Ovary (tissue), 10 donors: ENCODE data around the gene RELA. TPM values are rescaled to one million over a fixed set of nuclear protein-coding genes. Genes with fewer than 3 reads are reported as not detected.

Experiments
- DNase-seq, 5 donors: peaks; one replicate each; pipeline ENCODE4 v3.0.0-alpha.2; 2019 to 2020
- H3K27ac ChIP-seq, 2 donors: fragments of 200-600 bp; one replicate each; pipeline versions ENCODE4 v1.5.1 to v1.8.0; 2019 to 2022
- H3K27me3 ChIP-seq: fragments of 200-600 bp; one replicate; pipeline ENCODE4 v1.8.0; 2022
- H3K36me3 ChIP-seq: fragments of 200-600 bp; sonication (generic); one replicate; pipeline ENCODE4 v1.5.1; 2019
- H3K4me1 ChIP-seq: one replicate; pipeline ENCODE4 v1.8.1; 2013; ENCODE audit warnings: mild to moderate bottlenecking, moderate library complexity; ENCODE audit not compliant: insufficient read depth
- H3K4me3 ChIP-seq: fragments of 200-600 bp; sonication (generic); one replicate; pipeline ENCODE4 v1.5.1; 2017
- H3K9me3 ChIP-seq, 2 donors: fragments of 200-600 bp in 1 of 2; sonication (generic) in 1 of 2; one replicate each; pipeline versions ENCODE4 v1.5.1 to v1.8.1; 2013 to 2019; ENCODE audit warnings: mild to moderate bottlenecking in 1 of 2, moderate library complexity in 1 of 2
- EP300 ChIP-seq: sonication (generic); formaldehyde crosslinking; IDR thresholded peaks from one replicate; pipeline ENCODE4 v1.6.1; 2017; ENCODE audit warnings: antibody characterized with exemption
- POLR2A ChIP-seq: fragments of 450-650 bp; IDR thresholded peaks from one replicate; pipeline ENCODE4 v1.6.1; 2017; ENCODE audit warnings: antibody characterized with exemption, mild to moderate bottlenecking, moderate library complexity
- WGBS, 3 donors: extraction: QIAGEN DNeasy Blood & Tissue Kit in 1 of 3; methylation state at CpG; one replicate each; pipeline versions ENCODE4 v1.1.5 to v1.1.7; 2013 to 2017; 5-methylcytosine and 5-hydroxymethylcytosine counted together
- intact Hi-C, 4 donors: fragments of 100-400 bp; cut with DNase I; formaldehyde crosslinking; loops; one replicate each; pipeline versions ENCODE4 v1.11.0 to v1.15.1; 2022 to 2023
- long read RNA-seq, 3 donors: library from polyadenylated mRNA in 2 of 3; unstranded in 2 of 3; transcript quantifications; one replicate each; pipeline ENCODE4 v2.0.0 and lab custom pipeline, GENCODE V29; 2021 to 2026
- polyA plus RNA-seq, 2 donors: library from polyadenylated mRNA; stranded (reverse); fragments of 200-250 nt in 1 of 2; fragments of 350-450 nt in 1 of 2; fragmentation: Illumina TruSeq in 1 of 2; extraction: RNeasy Lipid Tissue Mini Kit (QIAGEN cat#74804) in 1 of 2; gene quantifications; one replicate each; pipeline ENCODE4 v1.2.3, GENCODE V29; 2013 to 2014
- total RNA-seq, 7 donors: library from RNA; depleted of rRNA in 2 of 7; stranded (reverse); fragments of >200 nt in 2 of 7; fragmentation: NEBNext Ultra II Directional in 3 of 7; extraction: Animal tissue kit (Norgen Biotek cat#: 25700) in 3 of 7; gene quantifications; one replicate each; pipeline versions ENCODE4 v1.1.0 to v1.2.4, GENCODE V29; 2016 to 2023
- TF ChIP-seq, protein P1 (sequence below), 3 donors: fragments of 450-650 bp in 2 of 3; fragments of 200-600 bp in 1 of 3; IDR thresholded peaks; one replicate each; pipeline versions ENCODE4 v1.5.1 to v1.8.0; 2016 to 2022; ENCODE audit warnings: antibody characterized with exemption in 3 of 3, mild to moderate bottlenecking in 1 of 3
- donor health status: DM: no; HTN: no; CAD: no; lungs with moderate emphysema.
- donor health status: DM: no; HTN: no; CAD: no.
- donor health status: Bipolar disorder and iron deficiency.
- donor health status: DM: yes; HTN: yes; CAD: no.
- donor health status: DM: no; HTN: no; CAD: no.
- donor health status: DM: yes; HTN: yes; CAD: no.

Gene RELA
- total RNA-seq (100 to 1,000 TPM in 1 of 7 donors, 10 to 100 TPM in 6; 50.8 to 102 (median 91.6) TPM), polyA plus RNA-seq (10 to 100 TPM; 52.0 to 55.0 TPM)
- long read RNA-seq, donor 1, transcript RELA-202 (11 exons, 2,700 nt) = major isoform, 23 of 80 reads
- long read RNA-seq, donor 1, partial matches to known transcripts = 41 of 80 reads
- long read RNA-seq, donor 1, other reads (novel, unspliced or antisense) = 16 of 80 reads
- long read RNA-seq, donor 2, transcript RELA-202 (11 exons, 2,700 nt) = major isoform, 5 of 7 reads
- long read RNA-seq, donor 2, partial matches to known transcripts = 0 of 7 reads
- long read RNA-seq, donor 2, other reads (novel, unspliced or antisense) = 0 of 7 reads
- long read RNA-seq, donor 3, transcript RELA-202 (11 exons, 2,700 nt) = major isoform, 50 of 100 reads
- long read RNA-seq, donor 3, partial matches to known transcripts = 46 of 100 reads
- long read RNA-seq, donor 3, other reads (novel, unspliced or antisense) = 4 of 100 reads

DNA sequence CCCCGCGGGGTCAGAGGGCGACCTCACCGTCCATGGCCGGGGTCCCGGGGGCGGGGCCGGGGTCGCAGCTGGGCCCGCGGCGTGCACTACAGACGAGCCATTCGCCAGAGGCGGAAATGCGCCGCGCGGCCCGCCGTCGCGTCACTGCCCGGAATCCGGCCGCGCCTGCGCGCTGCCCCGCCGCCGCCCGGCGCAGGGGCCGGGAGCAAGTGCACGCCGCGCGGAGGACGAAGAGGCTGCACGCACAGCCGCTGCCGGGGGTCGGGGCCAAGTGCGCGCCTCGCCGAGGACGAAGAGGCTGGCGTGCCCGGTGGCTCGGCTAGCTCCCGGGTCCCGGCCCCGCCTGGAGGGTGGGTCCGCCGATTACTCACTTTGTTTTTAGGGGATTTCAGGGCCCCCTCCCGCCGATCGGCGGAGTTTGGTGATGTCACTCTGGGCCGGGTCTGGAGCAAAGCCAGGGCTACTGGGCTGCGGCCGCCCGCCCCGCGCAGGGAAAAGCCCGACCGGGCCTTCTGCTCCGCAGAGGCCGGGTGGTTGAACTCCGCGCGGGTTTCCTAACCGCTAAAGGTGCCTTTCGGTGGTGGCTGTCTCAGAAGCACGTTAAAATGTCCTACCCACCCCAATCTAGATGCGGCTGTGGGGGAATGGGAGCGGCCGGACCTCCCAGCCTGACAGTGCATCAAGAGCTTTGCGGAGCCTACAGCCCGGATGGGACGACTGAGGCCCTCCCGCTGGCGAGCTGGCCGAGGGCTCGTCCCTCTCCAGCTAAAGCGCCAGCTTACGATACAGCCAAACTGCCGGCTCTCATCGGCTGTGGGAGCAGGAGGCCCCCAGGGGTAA, at the start of gene RELA:
Gene RELA (minus strand): TSS at position 118 of the 840 bp plus-strand sequence. CDS start 84 bp downstream, at position 34.
- H3K27me3 ChIP-seq = no peaks in the 10 kb centered on the region
- no peak for TF ChIP-seq EP300
- TF ChIP-seq, protein P1, sequence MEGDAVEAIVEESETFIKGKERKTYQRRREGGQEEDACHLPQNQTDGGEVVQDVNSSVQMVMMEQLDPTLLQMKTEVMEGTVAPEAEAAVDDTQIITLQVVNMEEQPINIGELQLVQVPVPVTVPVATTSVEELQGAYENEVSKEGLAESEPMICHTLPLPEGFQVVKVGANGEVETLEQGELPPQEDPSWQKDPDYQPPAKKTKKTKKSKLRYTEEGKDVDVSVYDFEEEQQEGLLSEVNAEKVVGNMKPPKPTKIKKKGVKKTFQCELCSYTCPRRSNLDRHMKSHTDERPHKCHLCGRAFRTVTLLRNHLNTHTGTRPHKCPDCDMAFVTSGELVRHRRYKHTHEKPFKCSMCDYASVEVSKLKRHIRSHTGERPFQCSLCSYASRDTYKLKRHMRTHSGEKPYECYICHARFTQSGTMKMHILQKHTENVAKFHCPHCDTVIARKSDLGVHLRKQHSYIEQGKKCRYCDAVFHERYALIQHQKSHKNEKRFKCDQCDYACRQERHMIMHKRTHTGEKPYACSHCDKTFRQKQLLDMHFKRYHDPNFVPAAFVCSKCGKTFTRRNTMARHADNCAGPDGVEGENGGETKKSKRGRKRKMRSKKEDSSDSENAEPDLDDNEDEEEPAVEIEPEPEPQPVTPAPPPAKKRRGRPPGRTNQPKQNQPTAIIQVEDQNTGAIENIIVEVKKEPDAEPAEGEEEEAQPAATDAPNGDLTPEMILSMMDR (IDR thresholded peaks at IDR 0.05) = peak in 2 of 3 donors; percentile 47 to 52
- peak; percentile 90 for TF ChIP-seq POLR2A
- DNase-seq = peak; percentile 97 to 98 (median 97)
- intact Hi-C loops = no loop called here
- H3K27ac ChIP-seq = peak within 1 kb of the TSS; percentile 91 to 97
- WGBS, 3 donors = 0 to 1% (median 0%) methylated on average over 42 to 91 of the region's 91 CpGs
- peak within 1 kb of the TSS; percentile 76 for H3K4me3 ChIP-seq
- no peaks in the 10 kb centered on the region for H3K9me3 ChIP-seq
- peaks cover 14% of the 10 kb centered on the region for H3K4me1 ChIP-seq
- H3K36me3 ChIP-seq = no peaks in the 10 kb centered on the region

DNA sequence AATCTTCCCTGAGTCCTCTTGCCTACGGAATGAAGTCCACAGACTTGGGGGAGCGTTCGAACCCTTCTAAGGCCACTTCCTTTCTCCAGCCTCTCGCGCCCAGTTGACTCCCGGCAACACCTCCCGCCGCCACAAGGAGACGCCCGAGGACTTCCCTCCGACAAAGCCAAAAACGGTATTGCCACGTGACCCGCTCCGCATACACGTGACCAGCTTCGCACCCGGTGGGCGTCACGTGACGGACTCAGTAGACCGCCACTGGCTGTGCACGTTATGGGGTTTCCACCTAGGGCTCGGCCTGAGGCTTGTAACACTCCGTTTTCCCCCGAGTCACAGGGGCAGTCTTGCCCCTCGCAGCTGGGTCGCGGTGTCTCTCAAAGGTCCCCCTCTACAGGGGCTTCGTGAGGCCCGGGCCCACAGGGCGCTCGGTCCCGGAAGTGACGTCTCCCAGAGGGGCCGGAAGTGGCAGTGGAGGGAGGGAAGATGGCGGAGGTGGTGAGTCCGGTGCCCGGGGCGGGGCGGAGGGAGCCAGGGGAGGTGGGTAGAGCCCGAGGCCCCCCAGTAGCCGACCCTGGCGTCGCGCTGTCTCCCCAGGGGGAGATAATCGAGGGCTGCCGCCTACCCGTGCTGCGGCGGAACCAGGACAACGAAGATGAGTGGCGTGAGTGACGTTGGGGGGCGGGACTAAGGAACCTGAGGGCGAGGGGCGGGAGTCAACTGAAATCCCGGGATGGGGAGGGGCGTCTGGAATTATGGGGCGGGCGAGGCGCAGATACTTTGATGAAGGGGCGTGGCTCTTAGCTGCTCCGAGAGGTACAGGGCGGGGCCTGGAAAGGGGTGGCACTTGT, 49.3 kb upstream of the RELA start, which contains the start of gene KAT5:
Gene KAT5 (plus strand): TSS at position 468 of the 848 bp plus-strand sequence. CDS start 16 bp downstream, at position 484.
- intact Hi-C loops = loop anchor here in 2 of 4 donors (2.0 to 10.0 kb wide), 3 partner anchors 103 to 273 kb away; no protein-coding TSS in a partner anchor
- Histone ChIP-seq H3K4me3 (peak within 1 kb of the TSS; percentile 55), H3K4me1 (peaks cover 5% of the 10 kb centered on the region), H3K27me3 (no peaks in the 10 kb centered on the region), H3K9me3 (no peaks in the 10 kb centered on the region), H3K36me3 (no peaks in the 10 kb centered on the region), H3K27ac (peak within 1 kb of the TSS; percentile 98 to 99)
- DNase-seq = peak; percentile 98 to 99 (median 98)
- TF ChIP-seq, protein P1 (IDR thresholded peaks at IDR 0.05) = peak; percentile 95 to 100 (median 100)
- TF ChIP-seq POLR2A (peak; percentile 89), EP300 (peak; percentile 29)
- 0 to 1% (median 1%) methylated on average over 51 to 65 of the region's 65 CpGs for WGBS, 3 donors

DNA sequence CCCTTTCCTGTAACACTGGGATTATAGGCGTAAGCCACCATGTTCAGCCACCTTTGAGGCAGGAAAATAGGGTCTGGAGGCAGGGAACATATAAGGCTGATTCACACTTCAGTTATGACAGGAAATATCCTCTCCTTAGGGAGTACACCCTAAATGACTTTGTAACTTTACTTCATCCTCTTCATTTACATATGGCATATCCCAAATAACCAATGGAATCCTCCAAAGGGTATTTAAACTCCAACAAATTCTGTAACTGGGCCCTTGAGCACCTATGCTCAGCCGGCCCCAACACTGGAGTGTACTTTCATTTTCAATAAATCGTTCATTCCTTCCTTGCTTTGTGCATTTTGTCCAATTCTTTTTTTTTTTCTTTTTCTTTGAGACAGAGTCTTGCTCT, 47.7 kb upstream of the RELA start:
- intact Hi-C loops = loop anchor here in 1 of 4 donors (10.0 kb wide), 2 partner anchors 104 to 274 kb away; no protein-coding TSS in a partner anchor

More for the DNA sequence above, 47.7 kb upstream of the RELA start:
- no peaks in the 10 kb centered on the region for H3K36me3 ChIP-seq
- DNase-seq = no peak
- no peak overlapping the region for H3K27ac ChIP-seq
- WGBS, 3 donors = 80 to 83% (median 81%) methylated on average over 3 of the region's 3 CpGs
- no peaks in the 10 kb centered on the region for H3K27me3 ChIP-seq
- no peak overlapping the region for H3K4me3 ChIP-seq
- H3K4me1 ChIP-seq = peaks cover 5% of the 10 kb centered on the region
- TF ChIP-seq, protein P1 (IDR thresholded peaks at IDR 0.05) = no peak
- TF ChIP-seq EP300 (no peak), POLR2A (no peak)
- H3K9me3 ChIP-seq = no peaks in the 10 kb centered on the region
